HG02973 (cell line): ENCODE data around the gene NAT8L.
"Not testable (repeated sequence)": the region's sequence is repeated elsewhere in the genome, so short reads cannot be mapped to it uniquely, and the experiment has no call there.

ENCODE experiments used
- ATAC-seq: cut with Tn5 transposase; IDR thresholded peaks from one replicate; pipeline ENCODE4 v1.9.1; 2021; ENCODE audit warnings: moderate library complexity; ENCODE audit not compliant: unreplicated experiment

The NAT8L gene, protein sequence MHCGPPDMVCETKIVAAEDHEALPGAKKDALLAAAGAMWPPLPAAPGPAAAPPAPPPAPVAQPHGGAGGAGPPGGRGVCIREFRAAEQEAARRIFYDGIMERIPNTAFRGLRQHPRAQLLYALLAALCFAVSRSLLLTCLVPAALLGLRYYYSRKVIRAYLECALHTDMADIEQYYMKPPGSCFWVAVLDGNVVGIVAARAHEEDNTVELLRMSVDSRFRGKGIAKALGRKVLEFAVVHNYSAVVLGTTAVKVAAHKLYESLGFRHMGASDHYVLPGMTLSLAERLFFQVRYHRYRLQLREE

DNA sequence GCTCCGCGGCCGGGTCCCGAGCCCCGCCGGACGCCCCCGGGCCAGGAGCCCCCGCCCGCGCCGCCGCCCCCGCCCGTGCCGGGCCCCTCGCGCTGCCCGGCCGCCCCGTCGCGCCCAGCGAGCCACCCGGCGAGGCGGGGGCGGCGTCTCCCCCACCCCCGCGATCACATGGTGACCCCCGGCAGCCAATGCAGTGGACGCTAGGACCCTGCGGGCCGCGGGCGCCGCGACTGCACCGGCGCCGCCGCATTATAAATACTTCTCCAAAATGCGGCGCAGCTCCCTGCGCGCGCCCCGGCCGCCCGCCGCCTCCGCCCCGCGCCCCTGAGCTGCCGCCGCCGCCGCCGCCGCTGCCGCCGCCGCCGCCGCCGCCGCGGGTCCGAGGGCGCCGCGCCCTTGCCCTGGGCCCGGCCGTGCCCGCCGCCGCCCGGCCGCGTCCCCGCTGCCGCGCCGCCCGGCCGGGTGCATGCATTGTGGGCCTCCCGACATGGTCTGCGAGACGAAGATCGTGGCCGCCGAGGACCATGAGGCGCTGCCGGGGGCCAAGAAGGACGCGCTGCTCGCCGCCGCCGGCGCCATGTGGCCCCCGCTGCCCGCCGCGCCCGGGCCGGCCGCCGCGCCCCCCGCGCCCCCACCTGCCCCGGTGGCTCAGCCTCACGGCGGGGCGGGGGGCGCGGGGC lies at the start of gene NAT8L:
NAT8L (plus strand) TSS at position 282 of the 680 bp plus-strand sequence; CDS start at position 467, 185 bp downstream.
- no peak for ATAC-seq

DNA sequence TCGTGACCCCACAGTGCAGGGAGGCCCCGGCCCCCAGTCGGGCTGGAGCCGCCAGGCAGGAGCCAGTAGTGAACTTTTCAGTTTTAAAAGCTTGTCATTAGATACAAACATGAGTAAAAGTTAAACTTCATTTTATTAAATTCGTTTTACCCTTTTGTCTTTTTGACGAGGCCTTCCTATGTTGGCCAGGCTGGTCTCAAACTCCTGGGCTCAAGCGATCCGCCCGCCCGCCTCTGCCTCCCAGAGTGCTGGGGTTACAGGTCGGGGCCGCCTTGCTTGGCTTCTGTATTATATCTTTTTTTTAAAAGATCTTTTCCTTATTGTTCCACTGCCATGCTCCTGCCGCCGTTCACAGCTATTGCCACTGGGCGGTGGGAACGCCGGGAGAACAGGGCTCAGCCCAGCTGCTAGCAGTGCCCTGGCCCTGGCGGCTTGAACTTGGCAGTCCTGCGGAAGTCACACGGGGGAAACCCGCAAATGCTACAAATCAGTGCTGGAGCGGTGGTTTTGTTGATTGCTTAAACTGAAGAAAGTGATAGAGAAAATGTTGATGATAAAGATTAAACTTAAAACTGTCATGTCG lies 49.4 kb upstream of the NAT8L start:
- ATAC-seq, result no peak

DNA sequence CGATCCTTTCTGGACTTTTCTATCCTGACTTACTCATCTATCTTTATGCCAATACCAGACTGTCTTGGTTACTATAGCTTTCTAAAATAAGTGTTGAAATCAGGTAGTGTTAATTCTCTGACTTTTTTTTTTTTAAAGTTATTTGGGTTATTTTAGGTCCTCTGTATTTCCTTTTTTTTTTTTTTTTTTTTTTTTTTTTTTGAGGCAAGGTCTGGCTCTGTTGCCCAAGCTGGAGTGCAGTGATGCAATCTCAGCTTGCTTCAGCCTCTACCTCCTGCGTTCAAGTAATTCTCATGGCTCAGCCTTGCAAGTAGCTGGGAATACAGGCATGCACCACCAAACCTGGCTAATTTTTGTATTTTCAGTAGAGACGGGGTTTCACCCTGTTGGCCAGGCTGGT lies 47.5 kb upstream of the NAT8L start:
- no peak for ATAC-seq

DNA sequence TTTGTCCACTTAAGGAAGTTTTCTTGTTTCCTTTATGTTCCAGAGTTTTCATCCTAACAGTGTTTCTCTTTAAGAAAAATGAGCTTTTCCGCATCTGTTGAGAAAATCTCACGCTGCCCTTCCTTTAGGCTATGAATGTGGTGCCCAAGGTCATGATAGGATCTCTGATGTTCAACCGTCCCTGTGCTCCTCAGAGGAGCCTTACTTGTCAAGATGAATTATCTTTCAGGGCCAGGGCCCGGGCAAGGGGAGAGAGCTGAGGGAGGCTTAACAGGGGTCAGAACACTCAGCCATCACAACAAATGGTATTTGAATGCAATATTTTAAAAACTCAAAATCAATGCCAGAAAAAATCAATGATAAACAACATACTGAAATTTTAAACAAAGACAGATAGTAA lies 44.1 kb upstream of the NAT8L start:
- ATAC-seq, result no peak

DNA sequence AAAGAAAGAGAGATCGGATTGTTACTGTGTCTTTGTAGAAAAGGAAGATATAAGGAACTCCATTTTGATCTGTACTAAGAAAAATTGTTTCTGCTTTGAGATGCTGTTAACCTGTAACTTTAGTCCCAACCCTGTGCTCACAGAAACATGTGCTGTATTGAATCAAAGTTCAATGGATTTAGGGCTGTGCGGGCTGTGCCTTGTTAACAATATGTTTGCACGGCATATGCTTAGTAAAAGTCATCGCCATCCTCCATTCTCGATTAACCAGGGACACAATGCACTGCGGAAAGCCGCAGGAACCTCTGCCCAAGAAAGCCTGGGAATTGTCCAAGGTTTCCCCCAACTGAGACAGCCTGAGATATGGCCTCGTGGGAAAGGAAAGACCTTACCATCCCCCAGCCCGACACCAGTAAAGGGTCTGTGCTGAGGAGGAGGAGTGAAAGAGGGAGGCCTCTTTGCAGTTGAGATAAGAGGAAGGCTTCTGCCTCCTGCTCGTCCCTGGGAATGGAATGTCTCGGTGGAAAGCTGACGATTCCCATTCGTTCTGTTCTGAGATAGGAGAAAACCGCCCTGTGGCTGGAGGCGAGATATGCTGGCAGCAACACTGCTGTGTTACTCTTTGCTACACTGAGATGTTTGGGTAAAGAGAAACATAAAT lies 37.6 kb upstream of the NAT8L start:
- not testable (repeated sequence) for ATAC-seq

DNA sequence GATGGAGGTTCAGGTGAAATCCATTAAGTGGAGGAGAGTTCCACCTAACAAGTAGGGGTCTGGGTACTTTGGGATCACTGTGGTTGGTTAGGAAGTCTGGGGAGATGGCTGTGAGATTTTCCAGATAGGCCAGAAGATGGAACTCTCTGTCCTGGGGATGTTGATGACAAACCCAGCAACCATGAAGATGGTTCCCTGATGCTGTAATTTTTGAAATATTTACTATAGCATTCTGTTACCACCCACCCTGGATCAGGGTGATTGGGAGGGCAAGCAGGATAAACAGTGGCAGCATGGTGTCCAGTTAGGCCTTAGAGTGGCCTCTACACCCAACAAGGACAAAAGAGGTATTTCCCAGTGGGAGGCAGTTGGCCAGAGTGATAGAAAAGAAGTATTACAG lies 34.4 kb upstream of the NAT8L start:
- ATAC-seq, result no peak

DNA sequence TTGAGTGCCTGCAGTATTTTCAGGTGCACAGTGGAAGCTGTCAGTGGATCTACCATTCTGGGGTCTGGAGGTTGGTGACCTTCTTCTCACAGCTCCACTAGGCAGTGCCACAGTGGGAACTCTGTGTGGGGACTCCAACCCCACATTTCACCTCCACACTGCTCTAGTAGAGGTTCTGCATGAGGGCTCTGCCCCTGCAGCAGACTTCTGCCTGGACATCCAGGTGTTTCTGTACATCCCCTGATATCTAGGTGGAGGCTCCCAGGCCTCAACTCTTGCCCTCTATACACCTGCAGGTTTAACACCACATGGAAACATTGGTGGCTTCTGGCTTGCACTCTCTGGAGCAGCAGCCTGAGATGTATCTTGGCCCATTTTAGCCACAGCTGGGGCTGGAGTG lies 33.3 kb upstream of the NAT8L start:
- ATAC-seq, result no peak

DNA sequence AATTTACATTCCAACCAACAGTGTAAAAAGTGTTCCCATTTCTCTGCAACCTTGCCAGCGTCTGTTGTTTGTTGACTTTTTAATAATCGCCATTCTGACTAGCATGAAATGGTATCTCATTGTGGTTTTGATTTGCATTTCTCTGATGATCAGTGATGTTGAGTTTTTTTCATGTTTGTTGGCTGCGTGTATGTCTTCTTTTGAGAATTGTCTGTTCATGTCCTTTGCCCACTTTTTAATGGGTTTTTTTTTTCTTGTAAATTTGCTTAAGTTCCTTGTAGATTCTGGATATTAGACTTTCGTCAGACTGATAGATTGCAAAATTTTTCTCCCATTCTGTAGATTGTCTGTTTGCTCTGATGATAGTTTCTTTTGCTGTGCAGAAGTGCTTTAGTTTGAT lies 32.0 kb upstream of the NAT8L start:
- ATAC-seq, result not testable (repeated sequence)

DNA sequence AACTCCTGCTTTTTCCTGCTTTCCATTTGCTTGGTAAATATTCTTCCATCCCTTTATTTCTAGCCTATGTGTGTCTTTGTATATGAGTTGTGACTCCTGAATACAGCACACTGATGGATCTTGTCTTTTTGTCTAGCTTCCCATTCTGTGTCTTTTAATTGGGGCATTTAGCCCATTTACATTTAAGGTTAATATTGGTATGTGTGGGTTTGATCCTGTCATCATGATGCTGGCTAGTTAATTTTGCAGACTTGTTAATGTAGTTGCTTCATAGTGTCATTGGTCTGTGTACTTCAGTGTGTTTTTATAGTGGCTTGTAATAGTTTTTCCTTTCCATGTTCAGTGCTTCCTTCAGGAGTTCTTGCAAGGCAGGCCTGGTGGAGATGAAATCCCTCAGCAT lies 28.0 kb upstream of the NAT8L start:
- ATAC-seq, result not testable (repeated sequence)

DNA sequence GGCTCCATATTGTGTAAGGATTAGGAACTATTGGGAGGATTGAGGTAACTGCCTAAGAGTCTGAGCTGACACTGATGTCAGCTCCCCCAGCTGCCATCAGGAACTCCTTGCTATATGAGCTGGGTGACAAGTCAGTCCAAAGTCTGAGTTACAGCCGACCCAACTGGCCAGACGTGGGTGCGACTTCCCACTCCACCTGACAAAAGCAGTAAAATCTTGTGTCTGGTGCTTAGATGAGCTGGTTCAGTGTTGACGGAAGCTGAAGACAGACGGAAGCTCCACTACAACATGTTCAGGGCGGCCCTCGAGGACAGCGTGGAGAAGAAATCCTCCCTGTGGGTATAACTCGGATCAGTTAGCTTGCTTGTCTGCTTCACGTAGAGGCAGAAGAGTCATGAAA lies 22.8 kb upstream of the NAT8L start:
- ATAC-seq, result no peak

DNA sequence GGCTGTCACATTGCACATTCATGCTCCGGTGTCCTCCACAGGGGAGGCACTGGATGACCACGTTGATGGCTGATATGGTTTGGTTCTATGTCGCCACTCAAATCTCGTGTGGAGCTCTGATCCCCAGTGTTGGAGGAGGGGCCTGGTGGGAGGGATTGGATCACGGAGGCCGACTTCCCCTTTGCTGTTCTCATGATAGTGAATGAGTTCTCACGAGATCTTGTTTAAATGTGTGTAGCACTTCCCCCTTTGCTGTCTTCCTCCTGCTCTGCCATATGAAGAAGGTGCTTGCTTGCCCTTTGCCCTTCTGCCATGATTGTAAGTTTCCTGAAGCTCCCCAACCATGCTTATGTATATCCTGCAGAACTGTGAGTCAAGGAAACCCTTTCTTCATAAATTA lies 22.3 kb upstream of the NAT8L start:
- no peak for ATAC-seq

DNA sequence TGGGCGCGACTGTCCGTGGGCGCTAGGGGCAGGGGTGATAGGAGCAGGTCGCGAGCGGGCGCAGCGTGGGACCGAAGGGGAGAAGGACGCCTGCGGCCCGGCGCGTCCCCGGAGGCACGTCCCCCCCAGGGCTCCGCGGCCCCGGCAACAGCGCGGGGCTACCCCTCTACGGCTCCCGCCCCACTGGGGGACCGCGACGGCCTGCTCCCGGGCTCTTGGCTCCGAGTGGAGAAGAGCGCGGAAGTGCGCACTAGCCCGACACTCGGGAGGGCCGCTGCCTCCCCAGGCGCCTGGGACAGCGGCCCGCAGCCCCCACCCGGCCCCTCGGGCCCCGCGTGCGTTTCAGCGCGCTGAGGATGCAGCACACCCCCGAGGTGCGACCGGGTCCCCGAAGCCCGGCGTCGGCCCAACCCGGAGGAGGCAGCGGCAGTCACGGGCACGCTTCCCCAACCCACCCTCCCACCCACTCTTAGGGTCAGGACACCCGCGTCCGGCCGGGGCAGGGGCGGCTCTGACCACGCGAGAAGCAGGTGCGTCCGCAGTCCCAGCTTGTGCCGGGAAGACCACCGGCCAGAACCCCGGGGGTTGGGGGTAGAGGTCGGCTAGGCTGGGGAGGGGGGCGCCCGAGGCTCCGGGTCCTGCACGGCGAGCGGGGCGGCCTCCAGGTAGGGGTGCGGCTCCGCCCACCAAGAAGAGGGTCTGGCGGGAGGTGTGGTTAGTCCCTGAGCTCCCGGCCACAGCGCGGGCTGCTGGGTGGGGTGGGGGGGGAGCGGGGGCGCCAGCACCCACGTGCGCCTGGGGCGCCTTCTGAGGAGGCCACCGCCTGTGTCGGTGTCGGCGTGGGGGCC lies 18.5 kb upstream of the NAT8L start:
- ATAC-seq, result no peak

DNA sequence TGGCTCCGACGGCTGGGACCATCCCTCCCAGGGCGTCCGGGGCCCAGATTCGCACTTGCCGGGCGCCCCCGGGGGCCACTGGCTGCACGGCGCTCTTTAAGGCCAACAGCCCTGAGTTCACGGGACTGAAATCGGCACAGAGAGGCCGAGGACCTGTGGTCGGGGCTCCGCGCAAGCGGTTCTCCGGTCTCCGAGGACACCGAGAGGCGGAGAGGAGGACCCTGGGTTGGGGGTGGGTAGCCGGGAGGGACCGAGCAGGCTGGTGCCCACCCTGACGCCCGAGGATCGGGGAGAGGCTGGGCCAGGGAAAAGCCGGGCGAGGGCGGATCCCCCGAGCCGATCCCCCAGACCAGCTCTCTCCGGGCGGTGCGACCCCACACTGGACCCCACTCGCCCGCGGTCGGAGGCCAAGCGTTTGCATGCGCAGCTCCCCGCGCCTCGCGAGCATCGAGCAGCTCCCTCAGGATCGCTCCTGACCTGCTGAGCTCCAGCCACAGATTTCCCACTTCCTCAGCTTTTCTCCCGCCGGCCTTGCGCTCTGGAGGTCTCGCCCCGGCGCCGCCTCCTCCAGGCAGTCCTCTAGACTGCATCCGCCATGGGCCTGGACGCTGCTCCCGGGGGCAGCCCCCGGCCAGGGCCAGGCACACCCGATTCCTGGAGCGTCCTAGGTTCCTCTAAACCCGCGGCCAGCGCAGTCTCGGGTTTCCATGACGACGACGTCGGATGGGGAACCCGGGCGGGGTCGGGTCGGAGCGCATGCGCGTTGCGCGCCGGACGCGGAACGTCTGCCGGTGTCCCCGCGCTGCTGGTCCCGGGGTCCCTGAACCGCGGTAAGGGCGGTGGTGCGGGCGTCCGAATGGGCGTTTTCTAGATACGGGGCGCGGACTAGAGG lies 17.6 kb upstream of the NAT8L start:
- ATAC-seq, result peak; percentile 62

DNA sequence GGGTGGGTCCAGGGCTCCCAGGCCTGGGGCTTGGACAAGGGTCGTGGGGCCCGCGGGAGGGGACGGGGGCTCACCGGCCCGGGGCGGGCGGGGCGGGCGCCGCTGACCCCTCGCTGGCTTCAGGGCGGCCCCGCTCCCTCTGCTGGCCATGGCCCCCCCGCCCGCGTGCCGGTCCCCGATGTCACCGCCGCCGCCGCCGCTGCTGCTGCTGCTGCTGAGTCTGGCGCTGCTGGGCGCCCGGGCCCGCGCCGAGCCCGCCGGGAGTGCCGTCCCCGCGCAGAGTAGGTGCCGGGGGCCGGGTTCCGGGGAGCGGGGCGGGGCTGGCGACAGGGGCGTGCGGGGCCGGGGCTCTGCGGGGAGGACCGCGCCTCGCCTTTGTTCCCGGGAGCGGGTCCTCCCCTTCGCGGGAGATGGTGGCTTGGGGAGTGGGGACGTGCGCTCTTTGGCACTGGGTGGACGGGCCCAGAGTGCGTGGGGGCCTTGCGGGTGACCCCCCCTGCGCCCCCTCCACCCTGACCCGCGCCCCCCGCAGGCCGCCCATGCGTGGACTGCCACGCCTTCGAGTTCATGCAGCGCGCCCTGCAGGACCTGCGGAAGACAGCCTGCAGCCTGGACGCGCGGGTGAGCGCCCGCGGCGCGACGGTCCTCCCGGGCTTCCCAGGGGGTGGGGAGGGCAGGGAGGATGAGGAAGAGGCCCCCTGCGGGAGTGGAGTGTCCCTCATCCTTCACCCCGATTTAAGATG lies 16.8 kb upstream of the NAT8L start:
- no peak for ATAC-seq

DNA sequence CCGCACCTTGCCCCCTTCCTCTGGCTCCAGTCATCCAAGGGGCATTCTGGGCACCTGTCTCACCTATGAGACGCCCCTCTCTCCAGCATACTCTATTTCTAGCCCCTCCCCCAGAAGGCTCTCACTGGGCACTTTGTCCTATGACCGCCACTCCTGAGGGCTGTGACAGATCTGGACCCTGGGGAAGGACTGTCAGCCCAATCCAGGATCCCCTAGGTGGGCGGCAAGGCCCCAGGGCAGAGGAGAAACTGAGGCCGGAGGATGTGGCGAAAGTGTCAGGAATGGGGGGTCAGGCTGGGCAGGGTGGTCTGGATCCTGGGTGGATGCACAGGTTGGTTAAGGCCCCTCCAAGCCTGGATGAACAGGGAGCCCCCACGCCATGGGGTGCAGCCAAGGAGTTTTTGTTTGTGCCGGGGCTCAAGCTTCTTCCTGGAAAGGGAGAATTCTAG lies 16.2 kb upstream of the NAT8L start:
- no peak for ATAC-seq

DNA sequence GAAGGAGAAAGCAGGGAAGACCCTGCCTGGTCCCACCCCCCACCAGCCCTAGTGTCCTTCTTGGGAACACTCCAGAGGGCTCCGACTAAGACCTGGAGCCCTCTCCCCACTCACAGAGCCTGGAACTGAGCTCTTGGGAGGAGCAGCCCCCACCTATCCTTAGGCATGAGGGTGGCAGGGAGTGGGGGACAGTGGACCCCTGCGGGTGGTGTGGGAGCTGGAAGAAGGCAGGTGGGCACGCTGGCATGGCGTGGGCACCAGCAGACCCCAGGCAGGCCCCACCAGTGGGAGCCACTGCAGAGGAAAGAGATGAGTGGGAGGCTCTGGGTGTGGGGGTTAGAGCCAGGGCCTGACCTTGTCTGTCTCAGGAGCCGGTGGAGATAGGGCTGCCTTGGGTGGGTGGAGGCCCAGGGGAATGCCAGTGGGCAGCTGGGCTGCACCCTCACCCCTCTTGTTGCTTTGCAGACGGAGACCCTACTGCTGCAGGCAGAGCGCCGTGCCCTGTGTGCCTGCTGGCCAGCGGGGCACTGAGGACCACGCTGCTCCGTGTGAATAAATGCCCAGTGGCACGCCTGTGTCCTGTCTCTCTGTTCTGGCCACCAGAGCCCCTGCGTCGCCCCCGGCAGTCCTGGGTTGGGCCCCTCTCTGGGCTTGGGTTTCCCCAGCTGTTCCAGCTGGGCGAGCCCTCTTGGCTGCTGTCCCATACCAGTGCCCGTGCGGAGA lies 15.6 kb upstream of the NAT8L start:
- no peak for ATAC-seq

DNA sequence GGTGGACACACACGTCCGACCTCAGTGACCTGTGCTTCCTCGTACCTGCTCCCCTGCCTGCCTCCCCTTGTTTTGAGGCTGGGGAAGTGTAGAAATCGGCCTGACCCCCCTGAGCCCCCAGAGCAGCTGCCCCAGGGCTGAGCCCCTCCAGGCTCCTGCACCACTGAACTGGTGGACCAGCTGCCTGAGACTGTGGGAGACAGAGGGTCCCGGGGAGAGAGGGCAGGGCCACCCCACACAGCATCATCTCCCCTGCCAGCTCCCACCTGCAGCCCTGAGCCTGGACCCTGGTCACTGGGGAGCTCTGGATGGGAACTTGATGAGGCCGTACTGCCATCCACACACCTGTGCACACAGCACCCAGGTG lies 15.0 kb upstream of the NAT8L start:
- no peak for ATAC-seq
